Stimulated activated CD8-positive, alpha-beta memory T cell treated with anti-CD3 and anti-CD28 coated beads, Interleukin-12 subunit alpha, Interleukin-12 subunit beta, amount 100 ng/mL, for 24 hours (primary cell): ENCODE measurements around the gene ACOT9.
"Not testable (repeated sequence)": the region's sequence is repeated elsewhere in the genome, so short reads cannot be mapped to it uniquely, and the experiment has no call there.

Source experiments
- DNase-seq: peaks from one replicate; pipeline ENCODE4 v3.0.0-alpha.2; 2020; ENCODE audit errors: extremely low read depth

The ACOT9 gene

DNA sequence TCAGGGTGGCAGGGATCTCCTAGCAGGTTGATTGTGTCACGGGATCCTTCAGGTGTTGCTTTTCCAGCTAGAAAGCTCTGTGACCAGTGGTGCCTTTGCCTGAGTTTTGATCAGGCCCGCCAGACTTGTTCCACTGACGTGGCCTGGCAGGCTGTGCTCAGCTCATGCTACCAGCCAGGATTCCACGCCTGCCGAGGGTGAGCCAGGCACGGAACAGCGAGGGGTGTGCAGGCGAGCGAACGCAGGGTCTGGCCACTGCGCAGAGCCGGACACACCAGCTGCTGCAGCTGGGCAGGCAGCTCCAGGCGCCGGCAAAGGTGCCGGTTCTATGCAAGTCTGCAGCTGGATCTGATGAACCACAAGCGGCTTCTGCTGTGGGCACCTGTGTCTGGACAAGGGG lies 22.8 kb upstream of the ACOT9 start:
- no peak for DNase-seq

DNA sequence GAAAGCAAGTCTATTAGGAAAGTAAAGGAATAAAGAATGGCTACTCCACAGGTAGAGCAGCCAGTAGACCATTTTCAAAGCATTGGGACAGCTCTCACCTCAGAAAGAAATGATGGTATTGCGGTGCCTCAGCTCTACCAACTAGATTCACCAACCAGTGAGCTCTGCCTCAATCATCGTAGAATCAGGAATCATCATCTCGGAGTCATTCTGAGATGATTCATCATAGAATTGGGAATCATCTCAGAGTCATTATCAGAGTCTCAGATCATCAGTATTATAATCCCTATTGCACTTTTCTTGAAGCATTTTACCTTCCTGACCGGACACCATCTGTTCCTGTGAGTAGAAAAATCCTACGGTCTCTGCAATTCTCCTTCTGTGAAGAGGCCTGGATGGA lies 22.4 kb upstream of the ACOT9 start:
- no peak for DNase-seq

DNA sequence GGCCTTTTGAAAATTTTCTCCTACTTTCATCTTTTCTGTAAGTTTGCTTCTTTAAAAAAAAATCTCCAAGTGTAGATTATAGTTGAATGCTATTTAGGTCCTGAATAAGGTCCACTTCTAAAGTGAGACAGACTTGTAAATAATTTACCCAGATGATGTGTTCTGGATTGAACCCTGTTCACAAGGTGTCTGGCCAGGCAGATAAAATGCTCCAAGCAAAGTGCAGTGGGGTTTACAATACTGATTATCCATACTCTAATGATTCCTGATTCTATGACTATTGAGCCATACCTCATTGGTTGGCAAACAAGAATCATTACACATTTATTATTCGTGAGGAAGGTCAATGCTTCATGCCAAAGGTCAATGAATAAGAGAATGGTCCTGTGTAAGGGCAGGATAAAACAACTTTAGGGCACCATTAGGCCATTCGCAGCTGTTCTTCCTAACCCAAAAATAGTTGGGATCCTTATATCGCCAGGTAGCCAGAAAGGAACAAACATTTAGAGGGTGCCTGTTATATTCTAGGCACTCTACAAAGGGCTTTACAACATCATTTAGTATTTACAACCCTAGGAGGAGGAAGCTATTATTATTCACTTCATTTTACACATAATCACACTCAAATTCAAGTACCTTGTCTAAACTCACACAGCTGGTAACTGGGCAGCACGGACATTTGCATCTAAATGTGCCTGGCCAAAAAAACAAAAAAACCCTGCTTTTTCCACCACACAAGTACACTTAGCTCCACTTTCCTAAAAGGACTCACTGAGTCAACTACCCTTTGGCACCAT lies 21.3 kb upstream of the ACOT9 start:
- DNase-seq = no peak

DNA sequence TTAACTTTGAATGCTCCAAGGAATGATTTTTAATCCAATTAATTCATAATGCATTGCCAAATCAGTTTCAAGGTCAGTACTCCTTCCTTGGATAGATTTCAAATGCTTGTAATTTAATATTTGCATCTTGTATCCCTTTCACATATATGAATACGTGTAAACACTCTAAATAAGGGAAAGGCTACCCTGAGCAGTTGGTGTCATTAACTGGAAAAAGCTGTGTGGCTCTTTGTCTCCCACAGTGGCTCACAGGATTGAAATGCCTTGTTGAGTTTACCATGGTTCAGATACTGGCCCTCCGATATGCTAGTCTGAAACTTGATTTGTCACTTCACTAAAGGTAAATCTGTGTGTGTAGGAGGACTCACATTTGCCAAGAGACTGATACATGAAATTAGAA lies 16.7 kb upstream of the ACOT9 start:
- DNase-seq = no peak

DNA sequence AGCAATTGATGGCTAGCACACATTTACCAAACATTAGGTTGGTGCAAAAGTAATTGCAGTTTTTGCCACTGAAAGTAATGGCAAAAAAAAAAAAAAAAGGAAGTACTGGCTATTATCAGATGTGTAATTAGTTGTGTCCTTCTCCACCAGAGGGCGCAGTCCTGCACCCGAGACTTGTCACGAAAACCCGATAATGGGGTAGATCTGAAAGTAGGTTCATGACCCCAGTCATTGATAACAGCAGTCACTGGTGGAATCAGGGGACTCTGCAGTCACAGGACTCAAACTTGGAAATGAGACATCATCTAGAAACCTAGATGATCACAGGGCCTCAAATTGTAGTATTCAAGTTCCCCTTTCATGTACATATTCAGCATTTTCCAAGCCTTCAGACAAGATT lies 13.1 kb upstream of the ACOT9 start:
- DNase-seq = no peak

DNA sequence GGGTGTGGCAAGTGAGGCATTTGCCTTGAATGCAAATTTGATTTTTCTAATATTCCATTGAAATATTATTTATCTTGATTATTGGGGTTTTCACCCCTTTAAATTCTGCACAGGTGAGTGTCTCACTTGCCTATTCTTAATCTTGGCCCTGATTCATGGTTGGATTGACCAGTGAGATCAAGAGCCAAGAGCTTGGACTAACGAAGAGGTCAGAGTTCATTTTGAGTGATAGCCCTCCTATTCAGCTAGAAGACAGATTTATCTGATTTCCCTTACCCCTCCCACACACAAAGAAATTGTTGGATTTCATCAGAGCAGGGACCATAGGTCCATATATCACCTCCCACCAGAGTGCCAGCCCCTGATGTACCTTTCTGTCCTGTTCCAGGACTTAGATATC lies 11.6 kb upstream of the ACOT9 start:
- no peak for DNase-seq

DNA sequence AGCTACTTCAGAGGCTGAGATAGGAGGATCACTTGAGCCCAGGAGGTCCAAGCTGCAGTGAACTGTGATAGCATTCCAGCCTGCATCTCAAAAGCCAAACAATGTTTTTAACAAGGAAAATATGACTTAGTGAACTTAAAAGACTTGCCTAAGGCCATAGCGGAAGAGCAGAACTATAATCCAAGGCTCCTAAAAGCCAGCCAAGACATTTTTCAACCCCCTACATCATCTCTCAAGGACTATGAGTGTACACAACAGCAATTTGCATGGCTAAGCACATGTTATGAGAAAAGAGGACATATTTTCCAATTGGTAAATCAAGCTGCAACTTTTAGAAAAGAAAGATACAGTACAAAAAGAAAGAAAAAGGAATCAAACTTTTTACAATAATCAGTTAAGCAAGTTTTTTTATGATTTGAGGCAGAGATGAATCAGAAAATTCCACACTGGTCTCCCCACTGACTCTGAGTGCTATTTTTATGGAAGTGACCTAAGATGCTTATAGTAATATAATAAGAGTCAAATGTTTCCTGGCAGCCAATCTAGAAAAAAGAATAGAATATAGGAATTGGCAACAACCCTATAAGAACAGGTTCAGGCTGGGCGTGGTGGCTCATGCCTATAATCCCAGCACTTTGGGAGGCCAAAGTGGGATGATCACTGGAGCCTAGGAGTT lies 9.8 kb upstream of the ACOT9 start:
- DNase-seq = no peak

DNA sequence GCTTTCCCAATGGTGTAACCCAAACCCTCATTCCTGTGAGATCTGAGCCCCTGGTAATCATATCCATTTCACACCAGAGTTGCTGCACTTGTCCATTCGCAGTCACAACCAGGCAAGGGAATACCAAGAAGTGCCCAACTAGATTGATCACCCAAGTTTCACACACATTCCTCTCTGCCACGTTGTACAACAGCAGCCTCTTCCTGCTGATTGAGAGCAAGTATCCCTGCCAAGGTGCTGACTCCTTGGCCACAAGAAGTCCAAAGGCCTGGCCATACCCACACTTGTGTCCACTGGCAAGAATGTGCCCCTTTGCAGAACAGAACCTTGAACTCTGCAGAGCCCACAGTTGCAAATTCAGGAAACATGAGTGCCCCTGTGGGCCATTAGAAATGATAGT lies 6.5 kb upstream of the ACOT9 start:
- DNase-seq = no peak

DNA sequence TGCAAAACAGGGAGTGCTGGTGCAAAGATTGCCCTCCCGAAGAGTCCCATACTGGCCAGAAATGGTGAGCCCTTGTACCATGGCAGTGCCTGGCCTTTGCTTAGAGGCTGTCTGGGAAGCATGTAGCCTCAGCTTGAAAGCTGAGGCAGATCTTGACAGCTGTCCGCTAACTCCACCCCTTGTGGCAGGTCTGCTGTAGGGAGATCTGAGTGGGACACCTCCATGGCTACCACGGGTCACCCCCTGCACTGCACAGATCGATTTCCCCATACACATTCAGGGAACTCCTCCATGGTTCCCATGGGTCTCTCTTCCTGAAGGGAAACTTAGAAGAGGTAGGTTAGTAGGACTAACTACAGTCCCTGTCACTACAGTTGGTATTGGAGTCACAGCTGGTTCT lies 6.1 kb upstream of the ACOT9 start:
- DNase-seq = no peak

DNA sequence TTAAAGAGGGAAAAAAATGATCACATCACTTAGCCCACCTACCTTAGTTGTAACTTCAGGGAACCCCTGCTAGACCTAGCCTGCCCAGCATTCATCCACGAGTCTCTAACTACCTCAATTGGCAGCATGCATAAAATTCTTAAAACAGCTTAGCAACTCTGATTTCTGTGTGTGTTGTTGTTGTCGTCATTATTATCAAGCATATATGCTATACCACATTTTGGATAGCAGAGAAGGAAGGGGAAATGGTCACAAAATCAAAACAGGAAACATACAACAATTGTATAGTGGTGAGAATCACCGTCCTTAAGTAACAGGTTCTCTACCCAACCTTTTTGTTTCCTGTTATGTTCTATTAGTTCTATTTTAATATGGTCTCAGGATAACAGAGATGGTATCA lies 2.7 kb upstream of the ACOT9 start:
- DNase-seq = no peak

DNA sequence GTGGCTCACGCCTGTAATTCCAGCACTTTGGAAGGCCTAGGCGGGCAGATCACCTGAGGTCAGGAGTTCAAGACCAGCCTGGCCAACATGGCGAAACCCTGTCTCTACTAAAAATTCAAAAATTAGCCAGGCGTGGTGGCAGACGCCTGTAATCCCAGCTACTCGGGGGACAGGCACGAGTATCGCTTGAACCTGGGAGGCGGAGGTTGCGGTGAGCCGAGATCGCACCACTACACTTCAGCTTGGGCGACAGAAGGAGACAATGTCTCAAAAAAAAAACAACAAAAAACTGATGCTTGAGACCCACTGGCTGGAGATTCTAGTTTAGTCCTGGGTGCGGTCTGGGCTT lies 521 bp upstream of the ACOT9 start:
- DNase-seq = not testable (repeated sequence)

DNA sequence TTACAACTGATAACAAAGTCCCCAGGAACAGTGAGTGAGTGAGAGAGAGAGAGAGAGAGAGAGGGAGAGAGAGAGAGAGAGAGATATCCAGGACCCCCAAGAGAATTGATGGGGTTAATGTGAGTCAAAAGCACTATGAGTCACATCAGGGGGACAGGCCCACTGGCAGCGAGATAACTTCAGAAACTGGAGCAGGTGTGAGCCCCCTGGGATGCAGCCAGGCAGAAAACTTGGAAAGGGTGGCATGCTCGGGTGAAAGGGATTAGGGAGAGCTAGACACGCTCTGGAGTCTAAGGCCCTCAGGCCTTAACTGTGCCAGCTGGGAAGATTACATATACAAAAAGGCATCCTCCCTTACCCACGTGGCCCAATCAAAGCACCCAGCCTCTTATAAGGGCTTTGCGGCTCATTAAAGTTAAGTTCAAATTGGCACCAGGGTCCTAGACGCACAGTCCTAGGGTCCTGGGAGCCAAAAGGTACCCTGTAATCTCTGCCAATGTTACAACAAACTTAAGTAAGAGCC lies 841 bp downstream of the ACOT9 start:
- DNase-seq = no peak

DNA sequence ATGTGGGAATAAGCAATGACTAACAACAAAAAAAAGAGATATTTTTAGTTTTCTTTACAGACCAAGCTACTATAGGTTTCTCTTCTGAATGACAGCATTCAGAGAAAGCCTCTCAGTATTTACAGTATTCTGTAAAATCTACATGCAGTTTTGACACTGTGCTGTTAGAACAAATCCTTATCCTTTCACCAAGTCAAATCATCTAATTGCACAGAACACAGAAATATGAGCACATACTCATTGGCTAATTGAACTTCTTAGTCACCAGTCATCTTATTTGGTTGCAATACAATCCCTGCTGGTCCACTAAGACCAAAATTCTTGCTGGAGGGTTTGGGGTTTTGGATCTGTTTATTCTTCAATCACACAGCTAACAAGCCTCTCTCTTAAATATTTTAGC lies 5.7 kb downstream of the ACOT9 start:
- no peak for DNase-seq

DNA sequence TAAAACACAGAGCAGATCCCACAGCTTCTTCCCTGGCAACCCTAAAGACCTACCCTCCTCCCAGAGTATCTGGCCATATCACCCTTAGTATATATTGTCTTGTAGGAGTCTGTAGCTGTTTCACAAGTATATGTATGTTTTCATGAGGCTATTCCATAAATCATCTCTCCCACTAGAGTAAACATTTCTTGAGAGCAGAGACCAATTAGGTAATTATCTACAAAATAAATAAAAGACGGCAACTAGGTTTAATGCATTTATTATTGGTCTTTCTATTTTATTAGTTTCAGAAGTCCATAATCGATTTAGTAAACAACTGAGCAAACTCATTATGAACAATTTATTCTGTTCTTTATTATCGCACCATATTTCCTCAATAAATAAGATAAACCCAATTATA lies 7.0 kb downstream of the ACOT9 start:
- DNase-seq = no peak

DNA sequence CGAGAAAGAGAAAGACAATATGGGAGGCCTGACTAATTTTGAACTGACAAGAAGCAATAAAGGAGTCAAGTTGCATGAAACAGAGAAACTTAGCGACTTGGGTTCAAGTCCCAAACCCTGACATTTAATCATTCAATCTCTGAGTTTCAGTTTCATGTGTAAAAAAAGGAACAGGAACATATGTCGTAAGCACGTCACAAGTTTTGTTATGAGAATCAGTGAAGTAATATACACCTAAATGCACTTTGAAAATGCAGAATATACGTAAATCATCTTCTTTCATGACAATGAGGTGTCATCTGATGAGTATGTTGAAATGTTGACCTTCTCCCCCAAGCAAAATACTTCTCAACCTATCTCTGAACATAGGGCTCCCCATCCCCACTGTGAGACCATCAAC lies 10.4 kb downstream of the ACOT9 start:
- DNase-seq = no peak

DNA sequence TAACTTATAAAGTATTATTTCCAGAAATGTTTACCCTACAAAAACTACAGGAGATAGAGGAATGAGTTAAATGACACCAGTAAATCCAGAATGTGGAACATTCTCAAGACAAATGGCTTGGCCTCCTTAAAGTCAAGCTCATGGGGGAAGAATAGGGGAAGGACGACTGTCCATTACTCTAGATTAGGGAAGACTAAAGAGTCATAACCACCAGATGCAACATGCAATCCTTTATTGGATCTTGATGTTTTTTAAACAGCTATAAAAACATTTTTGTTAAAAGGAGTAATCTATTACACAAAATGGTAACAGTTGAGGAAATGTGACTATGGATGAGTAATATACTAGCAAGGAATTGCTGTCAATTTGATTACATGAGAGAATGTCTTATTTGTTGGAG lies 11.1 kb downstream of the ACOT9 start:
- no peak for DNase-seq

DNA sequence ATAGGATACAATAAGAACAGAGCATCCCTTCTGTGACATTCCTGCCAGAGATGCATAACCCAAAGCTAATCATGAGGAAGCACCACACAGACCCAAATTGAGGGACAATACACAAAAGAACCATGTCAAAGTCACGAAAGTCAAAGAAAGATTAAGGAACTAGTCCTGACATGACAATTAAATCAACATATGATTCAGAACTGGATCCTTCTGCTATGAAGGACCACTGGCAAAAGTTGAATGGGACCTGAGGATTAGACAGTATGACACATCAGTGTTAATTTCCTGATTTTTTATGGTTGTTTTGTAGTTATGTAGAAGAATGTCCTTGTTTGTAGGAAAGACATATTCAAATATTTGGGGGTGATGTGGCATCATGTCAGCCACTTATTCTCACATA lies 13.9 kb downstream of the ACOT9 start:
- DNase-seq = no peak

DNA sequence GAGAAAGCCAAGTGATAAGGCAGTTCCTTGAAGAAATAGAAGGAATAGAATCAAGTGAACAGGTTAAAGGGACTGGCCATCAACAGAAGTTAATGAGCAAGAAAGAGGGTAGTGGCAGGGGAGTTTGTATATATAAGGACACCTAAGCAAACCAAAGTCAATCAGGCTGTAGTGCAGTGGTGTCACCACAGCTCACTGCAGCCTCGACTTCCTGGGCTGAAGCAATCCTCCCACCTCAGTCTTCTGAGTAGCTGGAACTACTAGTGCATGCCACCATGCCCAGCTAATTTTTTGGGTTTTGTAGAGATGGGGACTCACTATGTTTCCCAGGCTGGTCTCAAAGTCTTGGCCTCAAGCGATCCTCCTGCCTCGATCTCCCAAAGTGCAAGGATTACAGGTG lies 15.9 kb downstream of the ACOT9 start:
- DNase-seq = no peak

DNA sequence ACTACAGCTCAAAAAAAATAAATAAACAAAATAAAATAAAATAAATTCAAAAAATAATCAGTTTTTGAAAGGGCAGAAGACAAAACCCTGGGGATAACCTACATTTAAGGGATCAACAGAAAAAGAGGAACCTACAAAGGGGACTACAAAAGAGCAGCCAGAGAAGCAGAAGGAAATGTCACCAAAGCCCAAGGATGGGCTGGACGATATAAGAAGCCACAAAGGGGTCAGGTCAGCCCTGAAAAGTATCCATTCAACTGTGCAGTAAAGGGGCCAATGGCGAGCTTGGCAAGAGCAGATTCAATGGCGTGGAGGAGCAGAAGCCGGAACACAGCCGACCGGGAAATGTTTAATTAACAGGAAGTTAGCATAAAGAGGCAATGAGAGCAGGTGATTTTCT lies 16.9 kb downstream of the ACOT9 start:
- no peak for DNase-seq

DNA sequence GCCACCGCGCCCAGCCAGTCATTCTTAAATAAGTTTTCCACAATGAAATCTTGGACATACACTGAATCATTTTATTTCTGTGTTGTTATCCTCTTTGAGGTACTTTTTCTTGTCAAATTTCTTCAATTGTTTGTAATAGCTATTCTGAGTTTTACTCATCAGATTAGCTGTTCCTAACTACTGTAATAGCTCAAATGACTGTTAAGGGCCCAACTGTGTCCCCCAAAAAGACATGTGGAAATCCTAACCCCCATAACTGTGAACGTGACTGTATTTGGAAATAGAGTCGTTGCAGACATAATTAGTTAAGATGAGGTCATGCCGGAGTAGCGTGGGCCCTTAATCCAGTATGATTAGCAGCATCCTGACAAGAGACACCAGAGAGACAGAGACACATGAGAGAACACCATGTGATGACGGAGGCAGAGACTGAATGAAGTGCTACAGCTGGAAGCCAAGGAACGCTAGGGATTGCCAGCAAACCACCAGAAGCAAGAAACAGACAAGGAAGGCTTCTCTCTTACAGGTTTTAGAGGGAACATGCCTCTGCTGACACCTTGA lies 22.9 kb downstream of the ACOT9 start:
- no peak for DNase-seq

DNA sequence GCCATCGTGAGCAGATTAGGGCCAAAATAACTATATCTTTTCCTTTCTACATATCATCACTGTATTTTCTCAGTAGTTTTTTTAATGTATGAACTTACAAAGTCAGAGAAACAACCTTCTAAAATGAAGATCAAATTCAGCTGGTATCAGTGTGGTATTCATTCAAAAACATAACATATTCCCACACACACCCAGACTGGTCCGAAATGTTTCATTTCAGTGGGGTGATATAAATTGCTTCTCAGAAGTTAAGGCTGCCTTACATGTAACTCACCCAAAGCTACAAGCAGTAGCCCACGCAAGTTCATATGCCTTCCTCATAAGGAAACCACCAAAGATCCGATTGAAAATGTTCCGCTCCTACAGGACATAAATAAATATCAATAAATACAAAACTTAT lies 37.8 kb downstream of the ACOT9 start:
- no peak for DNase-seq

DNA sequence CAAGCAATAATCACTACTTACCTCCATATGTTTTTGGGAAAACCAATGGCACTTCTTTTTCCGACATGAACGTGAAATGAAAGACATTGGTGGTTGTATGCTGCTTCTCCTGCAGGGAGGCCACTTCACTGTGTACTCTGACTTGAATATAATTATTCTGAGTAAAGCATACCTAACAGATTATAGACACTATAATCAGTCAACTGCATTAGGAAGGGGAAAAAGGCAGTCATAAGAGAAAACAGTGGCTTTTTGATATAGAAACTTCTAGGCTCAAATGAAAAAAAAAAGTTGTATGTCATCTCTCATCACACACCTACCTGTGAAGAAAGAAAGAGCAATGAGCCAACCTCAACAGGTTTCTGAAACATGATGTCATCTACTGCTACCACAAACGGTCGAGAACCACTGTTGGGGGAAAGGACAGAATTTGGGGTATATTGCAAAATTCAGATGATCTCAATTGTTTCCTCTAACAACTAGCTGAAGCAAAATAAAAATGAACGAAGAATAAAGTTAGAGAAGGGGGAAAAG lies 38.3 kb downstream of the ACOT9 start:
- DNase-seq = no peak

DNA sequence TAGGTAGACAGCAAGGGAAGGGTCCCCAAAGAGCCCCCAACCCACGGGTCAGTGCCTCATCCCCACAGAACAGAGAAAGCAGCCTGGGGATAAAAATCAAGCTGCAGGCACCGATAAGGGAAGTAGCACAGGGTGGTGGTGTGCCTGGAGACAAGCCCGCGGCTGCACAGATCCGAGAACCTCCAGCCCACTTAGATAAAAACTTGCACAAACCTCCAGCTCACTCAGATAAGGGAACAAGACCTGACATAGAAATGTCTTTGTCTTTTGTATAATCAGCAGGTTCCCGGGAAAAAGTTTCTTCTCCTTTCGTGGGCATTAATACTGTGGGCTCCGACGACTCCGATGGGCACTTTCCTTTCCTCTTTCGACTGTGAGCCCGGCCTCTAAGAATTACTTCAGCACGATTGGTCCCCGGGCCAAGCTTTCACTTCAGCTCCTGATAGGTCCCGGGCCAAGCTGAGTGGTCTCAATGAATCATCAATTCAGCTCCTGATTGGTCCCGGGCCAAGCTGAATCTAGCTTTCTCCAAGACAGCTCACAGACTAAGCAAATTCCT lies 43.4 kb downstream of the ACOT9 start:
- no peak for DNase-seq
